Measurements from ENCODE around the gene TNFRSF19.

The TNFRSF19 gene

GRCh38 chr13:23724196-23724970 is 154.2 kb downstream of the TNFRSF19 start:
- no peak for DNase-seq
